GM19324 (cell line): ENCODE data around the gene CHRNB1.
"Not testable (repeated sequence)": the region's sequence is repeated elsewhere in the genome, so short reads cannot be mapped to it uniquely, and the experiment has no call there.

ENCODE experiments used
- ATAC-seq: cut with Tn5 transposase; IDR thresholded peaks from one replicate; pipeline ENCODE4 v1.9.1; 2021; ENCODE audit warnings: mild to moderate bottlenecking, moderate library complexity; ENCODE audit not compliant: unreplicated experiment, low FRiP score

Gene CHRNB1

GRCh38 chr17:7482742-7483088 is 37.9 kb downstream of the CHRNB1 start:
- not testable (repeated sequence) for ATAC-seq

DNA sequence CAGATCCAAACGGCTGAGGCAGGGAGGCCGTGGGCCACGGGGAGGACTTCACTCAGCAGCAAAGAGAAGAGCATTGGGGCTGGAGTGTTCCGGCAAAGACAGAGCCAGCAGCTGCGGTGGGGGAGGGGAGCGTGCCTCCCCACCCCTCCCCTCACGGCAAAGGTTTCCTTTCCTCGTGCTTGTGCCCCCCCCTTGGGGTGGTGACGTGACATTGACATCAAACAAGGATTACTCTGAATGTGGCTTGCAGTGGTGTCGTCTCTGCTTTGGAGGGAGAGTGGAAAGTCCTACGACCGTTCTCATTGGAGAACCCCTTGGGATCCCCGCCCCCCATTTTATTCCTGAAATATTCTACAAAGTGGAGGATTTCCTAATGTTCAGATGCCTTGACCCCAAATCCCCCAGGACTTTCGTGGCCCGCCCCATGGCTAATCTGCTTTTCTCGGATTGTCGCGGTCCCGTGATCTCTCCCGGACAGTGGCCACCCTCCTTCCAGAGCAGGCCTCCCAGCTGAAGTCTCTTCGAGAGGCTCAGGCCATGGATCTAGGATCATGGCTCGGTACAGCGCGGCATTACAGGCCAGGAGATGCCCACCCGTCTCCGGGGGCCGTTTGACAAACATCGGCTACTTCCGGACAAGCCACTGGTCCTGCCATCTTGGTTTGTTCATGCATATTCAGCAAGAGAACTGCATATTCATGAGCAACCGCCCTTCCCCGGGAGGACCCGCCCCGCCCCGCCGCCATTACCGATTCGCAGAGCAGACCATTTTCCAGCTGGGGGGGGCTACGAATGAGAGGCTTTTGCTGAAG is 38.6 kb downstream of the CHRNB1 start:
- peak; percentile 38 for ATAC-seq

GRCh38 chr17:7484067-7484918 is 39.4 kb downstream of the CHRNB1 start, which contains the start of gene POLR2A:
Gene POLR2A (plus strand): TSS chr17:7484366.
- ATAC-seq: peak; percentile 76

DNA sequence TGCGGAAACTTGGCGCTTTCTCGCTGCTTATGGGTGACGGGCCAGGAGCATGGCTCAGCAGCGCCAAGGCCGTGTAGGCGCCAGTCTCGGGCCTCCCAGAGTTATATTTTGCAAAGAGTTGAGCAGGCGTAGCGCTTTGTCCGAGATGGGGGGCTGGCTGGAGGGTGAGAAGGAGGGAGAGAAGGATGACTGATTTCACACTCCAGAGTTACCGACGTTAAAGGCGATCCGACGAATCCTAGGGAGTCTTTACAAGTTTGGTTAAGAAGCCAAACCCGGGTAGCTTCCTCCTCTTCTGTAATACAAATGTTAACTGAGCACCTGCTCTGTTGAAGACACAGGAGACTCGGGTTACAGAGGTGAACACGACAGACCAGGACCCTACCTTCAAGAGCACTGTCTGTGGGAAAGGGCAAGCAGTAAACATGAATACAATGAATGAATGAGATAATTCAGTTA is 40.1 kb downstream of the CHRNB1 start:
- ATAC-seq: no peak

DNA sequence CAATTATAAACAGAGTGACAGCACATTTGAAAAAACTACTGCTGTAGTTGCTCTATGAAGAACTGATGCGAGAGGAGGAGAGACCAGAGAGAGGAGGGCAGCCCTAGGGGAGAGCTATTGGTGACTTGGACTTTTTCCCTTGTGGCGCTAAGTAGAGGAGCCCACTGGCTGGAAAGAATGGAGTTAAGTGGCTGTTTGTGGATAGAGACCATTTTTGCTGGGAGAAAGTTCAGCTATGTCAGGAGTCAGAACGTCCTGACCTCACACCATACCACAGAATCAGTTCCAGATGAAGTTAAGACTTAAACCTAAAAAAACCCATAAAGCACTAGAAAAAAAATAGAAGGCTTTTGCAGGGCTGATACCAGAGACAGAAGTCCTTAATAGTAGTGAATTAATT is 41.3 kb downstream of the CHRNB1 start:
- no peak for ATAC-seq

DNA sequence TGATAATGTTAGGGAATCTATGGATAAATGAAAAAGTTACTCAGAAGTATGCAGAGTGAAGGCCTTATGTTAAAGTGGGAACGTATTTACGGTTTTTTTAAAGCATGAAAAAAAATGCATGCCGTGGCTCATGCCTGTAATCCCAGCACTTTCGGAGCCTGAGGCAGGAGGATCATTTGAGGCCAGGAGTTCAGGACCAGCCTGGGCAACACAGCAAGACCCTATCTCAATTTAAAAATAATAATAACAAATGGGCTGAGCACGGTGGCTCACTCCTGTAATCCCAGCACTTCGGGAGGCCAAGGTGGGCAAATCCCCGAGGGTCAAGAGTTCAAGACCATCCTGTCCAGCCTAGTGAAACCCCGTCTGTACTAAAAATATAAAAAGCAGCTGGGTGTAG is 45.3 kb downstream of the CHRNB1 start:
- no peak for ATAC-seq

DNA sequence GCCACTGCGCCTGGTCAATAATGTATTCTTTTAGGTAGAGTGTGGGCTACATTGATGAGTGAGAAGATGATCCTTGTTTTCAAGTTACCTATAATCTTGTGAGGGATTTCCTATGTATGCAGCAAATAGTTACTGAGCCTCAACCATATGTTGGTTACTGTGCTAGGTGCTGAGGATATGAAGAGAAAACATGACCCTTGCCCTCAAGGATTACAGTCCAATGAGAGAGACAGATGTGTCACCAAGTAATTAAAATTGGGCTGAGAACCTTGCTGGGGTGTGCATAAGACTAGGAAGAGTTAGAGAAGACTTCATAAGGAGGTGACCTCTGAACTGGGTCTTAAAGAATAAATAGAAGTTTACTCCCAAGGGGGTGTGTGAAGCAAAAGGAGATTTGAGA is 46.7 kb downstream of the CHRNB1 start:
- no peak for ATAC-seq

DNA sequence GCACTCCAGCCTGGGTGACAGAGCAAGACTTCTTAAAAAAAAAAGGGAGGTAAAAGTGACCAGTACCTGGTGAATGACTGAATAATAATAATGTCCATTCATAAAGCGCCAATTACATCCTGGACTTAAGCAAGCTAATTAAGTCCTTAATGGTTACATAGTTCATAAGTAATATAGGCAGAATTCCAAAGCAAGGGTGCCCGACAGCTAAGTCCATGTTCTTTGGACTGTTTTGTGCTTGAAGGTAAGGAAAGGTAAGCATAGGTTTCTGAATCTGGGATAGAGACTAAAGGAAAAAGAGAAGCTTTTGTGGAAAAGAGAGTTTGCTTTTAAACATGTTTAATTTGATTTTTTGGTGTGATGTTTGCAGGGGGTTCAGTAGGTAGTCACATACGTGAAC is 49.1 kb downstream of the CHRNB1 start:
- no peak for ATAC-seq

DNA sequence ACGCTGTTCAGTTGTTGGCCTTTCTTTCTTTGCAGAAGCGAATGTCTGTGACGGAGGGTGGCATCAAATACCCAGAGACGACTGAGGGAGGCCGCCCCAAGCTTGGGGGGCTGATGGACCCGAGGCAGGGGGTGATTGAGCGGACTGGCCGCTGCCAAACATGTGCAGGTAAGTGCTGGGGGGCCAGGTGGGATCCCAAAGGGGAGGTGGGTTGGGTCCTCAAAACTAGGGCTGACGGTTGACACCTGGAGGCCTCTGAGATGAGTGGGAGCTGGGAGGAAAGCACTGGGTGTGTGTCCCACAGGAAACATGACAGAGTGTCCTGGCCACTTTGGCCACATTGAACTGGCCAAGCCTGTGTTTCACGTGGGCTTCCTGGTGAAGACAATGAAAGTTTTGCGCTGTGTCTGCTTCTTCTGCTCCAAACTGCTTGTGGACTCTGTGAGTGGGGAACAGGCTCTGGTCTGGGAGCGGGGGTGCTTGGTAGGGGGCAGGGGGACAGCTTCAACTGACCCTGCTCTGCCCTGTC is 51.1 kb downstream of the CHRNB1 start:
- ATAC-seq: no peak

DNA sequence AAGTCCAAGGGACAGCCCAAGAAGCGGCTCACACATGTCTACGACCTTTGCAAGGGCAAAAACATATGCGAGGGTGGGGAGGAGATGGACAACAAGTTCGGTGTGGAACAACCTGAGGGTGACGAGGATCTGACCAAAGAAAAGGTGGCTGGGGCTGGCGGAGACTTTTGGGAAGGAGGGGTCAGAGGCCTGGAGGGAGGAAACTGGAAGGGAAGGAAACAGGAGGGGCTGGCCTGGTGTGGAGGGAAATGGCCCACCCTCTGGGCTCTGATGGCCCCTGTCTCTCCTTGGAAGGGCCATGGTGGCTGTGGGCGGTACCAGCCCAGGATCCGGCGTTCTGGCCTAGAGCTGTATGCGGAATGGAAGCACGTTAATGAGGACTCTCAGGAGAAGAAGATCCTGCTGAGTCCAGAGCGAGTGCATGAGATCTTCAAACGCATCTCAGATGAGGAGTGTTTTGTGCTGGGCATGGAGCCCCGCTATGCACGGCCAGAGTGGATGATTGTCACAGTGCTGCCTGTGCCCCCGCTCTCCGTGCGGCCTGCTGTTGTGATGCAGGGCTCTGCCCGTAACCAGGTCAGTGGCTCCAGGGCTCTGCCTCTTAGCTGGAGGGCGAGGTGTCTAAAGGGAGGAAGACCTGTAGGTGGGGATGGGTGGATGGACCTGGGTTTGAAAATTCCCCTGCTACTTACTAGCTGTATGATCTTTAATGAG is 51.8 kb downstream of the CHRNB1 start:
- no peak for ATAC-seq

GRCh38 chr17:7497228-7497627 is 52.4 kb downstream of the CHRNB1 start:
- no peak for ATAC-seq

- no peak for ATAC-seq
Observed at GRCh38 chr17:7497636-7498035, 52.8 kb downstream of the CHRNB1 start.

GRCh38 chr17:7499161-7499560 is 54.3 kb downstream of the CHRNB1 start:
- no peak for ATAC-seq

DNA sequence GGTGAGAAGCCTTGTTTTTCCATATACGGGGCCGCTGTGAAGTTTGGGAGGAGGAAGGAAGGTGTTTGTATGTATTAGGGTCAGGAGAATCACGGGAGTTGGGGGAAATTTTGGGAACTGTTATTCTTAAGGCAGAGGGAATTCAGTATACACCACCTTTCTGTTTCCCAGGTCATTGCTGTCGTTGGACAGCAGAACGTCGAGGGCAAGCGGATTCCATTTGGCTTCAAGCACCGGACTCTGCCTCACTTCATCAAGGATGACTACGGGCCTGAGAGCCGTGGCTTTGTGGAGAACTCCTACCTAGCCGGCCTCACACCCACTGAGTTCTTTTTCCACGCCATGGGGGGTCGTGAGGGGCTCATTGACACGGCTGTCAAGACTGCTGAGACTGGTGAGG is 56.9 kb downstream of the CHRNB1 start:
- no peak for ATAC-seq

GRCh38 chr17:7502171-7502847 is 57.4 kb downstream of the CHRNB1 start:
- ATAC-seq: no peak

DNA sequence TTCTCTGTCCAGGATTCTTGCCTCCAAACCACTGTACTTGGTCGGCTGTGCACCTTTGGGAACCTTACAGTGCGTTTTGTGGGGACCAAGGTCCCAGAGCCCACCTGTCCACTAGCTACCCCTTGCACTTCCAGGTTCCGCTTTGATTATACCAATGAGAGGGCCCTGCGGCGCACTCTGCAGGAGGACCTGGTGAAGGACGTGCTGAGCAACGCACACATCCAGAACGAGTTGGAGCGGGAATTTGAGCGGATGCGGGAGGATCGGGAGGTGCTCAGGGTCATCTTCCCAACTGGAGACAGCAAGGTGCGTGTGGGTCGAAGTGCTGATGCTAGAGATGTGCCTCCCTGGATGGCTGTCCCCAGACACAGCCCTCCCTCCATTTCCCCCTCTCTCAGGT is 58.1 kb downstream of the CHRNB1 start:
- ATAC-seq: no peak

- no peak for ATAC-seq
Observed at GRCh38 chr17:7503521-7503920, 58.7 kb downstream of the CHRNB1 start.
